Thyroid gland (tissue), 4 donors: ENCODE measurements around the gene LRRC59. TPM values are rescaled to one million over a fixed set of nuclear protein-coding genes. Genes with fewer than 3 reads are reported as not detected.
A peak's percentile ranks its signal among the peaks of the same experiment; 100 is the strongest.

Experiments
- DNase-seq, 2 donors: peaks; one replicate each; pipeline ENCODE4 v3.0.0-alpha.2; 2019
- H3K27ac ChIP-seq, 3 donors: fragments of 200-600 bp; sonication (generic); 1 replicate in 2 of 3; 2 replicates in 1 of 3; pipeline ENCODE4 v1.5.1; 2016 to 2019; ENCODE audit warnings: mild to moderate bottlenecking in 1 of 3, moderate library complexity in 1 of 3
- H3K27me3 ChIP-seq: fragments of 200-600 bp; sonication (generic); one replicate; pipeline ENCODE4 v1.5.1; 2019
- H3K36me3 ChIP-seq, 2 donors: fragments of 200-600 bp; sonication (generic); one replicate each; pipeline ENCODE4 v1.5.1; 2016 to 2019
- H3K4me1 ChIP-seq, 2 donors: fragments of 200-600 bp; sonication (generic); one replicate each; pipeline ENCODE4 v1.5.1; 2017 to 2019
- H3K4me3 ChIP-seq, 3 donors: fragments of 200-600 bp; sonication (generic); replicated peaks in 1 of 3; 1 replicate in 2 of 3; 2 replicates in 1 of 3; pipeline ENCODE4 v1.5.1; 2016; ENCODE audit warnings: mild to moderate bottlenecking in 1 of 3
- H3K9me3 ChIP-seq: fragments of 200-600 bp; sonication (generic); one replicate; pipeline ENCODE4 v1.5.1; 2017
- CTCF ChIP-seq, 6 experiments: fragments of 200-600 bp in 3 of 6; fragments of 450-650 bp in 3 of 6; sonication (generic) in 3 of 6; IDR thresholded peaks; one replicate each; pipeline ENCODE4 v1.5.1; 2016 to 2019; ENCODE audit warnings: antibody characterized with exemption in 6 of 6, mild to moderate bottlenecking in 2 of 6, inconsistent platforms in 1 of 6, moderate library complexity in 1 of 6
- POLR2A ChIP-seq, 2 donors: fragments of 450-650 bp; IDR thresholded peaks; one replicate each; pipeline ENCODE4 v1.6.1; 2017; ENCODE audit warnings: antibody characterized with exemption in 2 of 2, mild to moderate bottlenecking in 2 of 2, moderate library complexity in 1 of 2
- WGBS, 2 donors: methylation state at CpG; one replicate each; pipeline ENCODE4 v1.1.5; 2017; 5-methylcytosine and 5-hydroxymethylcytosine counted together
- intact Hi-C: fragments of 100-400 bp; cut with DNase I; formaldehyde crosslinking; loops from one replicate; pipeline ENCODE4 v1.15.1; 2023
- total RNA-seq, 4 donors: library from RNA; depleted of rRNA; stranded (reverse); fragments of >200 nt; gene quantifications; one replicate each; pipeline ENCODE4 v1.2.3, GENCODE V29; 2016

The LRRC59 gene
- total RNA-seq, 4 donors from 2014 or later, result 57.4 to 91.0 (median 77.5) TPM

GRCh38 chr17:50349243-50349600, 48.1 kb downstream of the LRRC59 start:
- intact Hi-C loops, result no loop called here
- Histone ChIP-seq H3K36me3 (peaks cover 0 to 7% of the 10 kb centered on the region in 2 donors), H3K27me3 (no peaks in the 10 kb centered on the region), H3K9me3 (no peaks in the 10 kb centered on the region), H3K4me3 (no peak overlapping the region), H3K27ac (no peak overlapping the region), H3K4me1 (peaks cover 15 to 17% of the 10 kb centered on the region in 2 donors)
- 97 to 99% methylated on average over 5 of the region's 5 CpGs for WGBS, 2 donors
- DNase-seq, result no peak
- no peak for TF ChIP-seq CTCF (IDR thresholded peaks at IDR 0.05)
- no peak for TF ChIP-seq POLR2A (IDR thresholded peaks at IDR 0.05)

GRCh38 chr17:50348522-50349242, 48.6 kb downstream of the LRRC59 start:
- Histone ChIP-seq H3K27ac (no peak overlapping the region), H3K4me3 (no peak overlapping the region), H3K27me3 (no peaks in the 10 kb centered on the region), H3K9me3 (no peaks in the 10 kb centered on the region), H3K36me3 (peaks cover 0 to 3% of the 10 kb centered on the region in 2 donors), H3K4me1 (peaks cover 15 to 17% of the 10 kb centered on the region in 2 donors)
- no peak for DNase-seq
- TF ChIP-seq CTCF (IDR thresholded peaks at IDR 0.05) (no peak), POLR2A (IDR thresholded peaks at IDR 0.05) (no peak)
- 36 to 67% methylated on average over 6 to 7 of the region's 7 CpGs for WGBS, 2 donors
- intact Hi-C loops, result no loop called here

GRCh38 chr17:50347894-50348291, 49.4 kb downstream of the LRRC59 start:
- no peak for DNase-seq
- Histone ChIP-seq H3K36me3 (no peaks in the 10 kb centered on the region), H3K9me3 (no peaks in the 10 kb centered on the region), H3K27me3 (no peaks in the 10 kb centered on the region), H3K4me1 (peaks cover 15 to 17% of the 10 kb centered on the region in 2 donors), H3K4me3 (no peak overlapping the region), H3K27ac (no peak overlapping the region)
- intact Hi-C loops, result no loop called here
- WGBS, 2 donors, result 76 to 85% methylated on average over 3 of the region's 3 CpGs
- TF ChIP-seq POLR2A (IDR thresholded peaks at IDR 0.05), result no peak
- TF ChIP-seq CTCF (IDR thresholded peaks at IDR 0.05), result no peak

- peaks cover 15 to 17% of the 10 kb centered on the region in 2 donors for H3K4me1 ChIP-seq
- no peaks in the 10 kb centered on the region for H3K27me3 ChIP-seq
- H3K9me3 ChIP-seq, result no peaks in the 10 kb centered on the region
- H3K4me3 ChIP-seq, result peak overlapping the region in 2 of 3 donors; percentile 62 to 85
- no peaks in the 10 kb centered on the region for H3K36me3 ChIP-seq
- TF ChIP-seq CTCF (IDR thresholded peaks at IDR 0.05), result no peak
- no peak for TF ChIP-seq POLR2A (IDR thresholded peaks at IDR 0.05)
- no peak for DNase-seq
- intact Hi-C loops, result no loop called here
- peak overlapping the region in 1 of 3 donors; percentile 3 for H3K27ac ChIP-seq
- 45 to 46% methylated on average over 13 to 14 of the region's 17 CpGs for WGBS, 2 donors
These were observed 50.0 kb downstream of the LRRC59 start for GRCh38 chr17:50347117-50347893.
